ENCODE results near the gene RMDN2. TPM values are rescaled to one million over a fixed set of nuclear protein-coding genes. Genes with fewer than 3 reads are reported as not detected.
"Not testable (repeated sequence)": the region's sequence is repeated elsewhere in the genome, so short reads cannot be mapped to it uniquely, and the experiment has no call there.

The RMDN2 gene
- total RNA-seq, 1 experiment from 2014 or later, result 11.4 TPM

DNA sequence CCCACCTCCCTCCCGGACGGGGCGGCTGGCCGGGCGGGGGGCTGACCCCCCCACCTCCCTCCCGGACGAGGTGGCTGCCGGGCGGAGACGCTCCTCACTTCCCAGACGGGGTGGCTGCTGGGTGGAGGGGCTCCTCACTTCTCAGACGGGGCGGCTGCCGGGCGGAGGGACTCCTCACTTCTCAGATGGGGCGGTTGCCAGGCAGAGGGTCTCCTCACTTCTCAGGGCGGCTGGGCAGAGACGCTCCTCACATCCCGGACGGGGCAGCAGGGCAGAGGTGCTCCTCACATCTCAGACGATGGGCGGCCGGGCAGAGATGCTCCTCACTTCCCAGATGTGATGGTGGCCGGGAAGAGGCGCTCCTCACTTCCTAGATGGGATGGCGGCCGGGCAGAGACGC, 7.8 kb downstream of the RMDN2 start:
- DNase-seq (ENCODE audit: low read depth), result not testable (repeated sequence)

DNA sequence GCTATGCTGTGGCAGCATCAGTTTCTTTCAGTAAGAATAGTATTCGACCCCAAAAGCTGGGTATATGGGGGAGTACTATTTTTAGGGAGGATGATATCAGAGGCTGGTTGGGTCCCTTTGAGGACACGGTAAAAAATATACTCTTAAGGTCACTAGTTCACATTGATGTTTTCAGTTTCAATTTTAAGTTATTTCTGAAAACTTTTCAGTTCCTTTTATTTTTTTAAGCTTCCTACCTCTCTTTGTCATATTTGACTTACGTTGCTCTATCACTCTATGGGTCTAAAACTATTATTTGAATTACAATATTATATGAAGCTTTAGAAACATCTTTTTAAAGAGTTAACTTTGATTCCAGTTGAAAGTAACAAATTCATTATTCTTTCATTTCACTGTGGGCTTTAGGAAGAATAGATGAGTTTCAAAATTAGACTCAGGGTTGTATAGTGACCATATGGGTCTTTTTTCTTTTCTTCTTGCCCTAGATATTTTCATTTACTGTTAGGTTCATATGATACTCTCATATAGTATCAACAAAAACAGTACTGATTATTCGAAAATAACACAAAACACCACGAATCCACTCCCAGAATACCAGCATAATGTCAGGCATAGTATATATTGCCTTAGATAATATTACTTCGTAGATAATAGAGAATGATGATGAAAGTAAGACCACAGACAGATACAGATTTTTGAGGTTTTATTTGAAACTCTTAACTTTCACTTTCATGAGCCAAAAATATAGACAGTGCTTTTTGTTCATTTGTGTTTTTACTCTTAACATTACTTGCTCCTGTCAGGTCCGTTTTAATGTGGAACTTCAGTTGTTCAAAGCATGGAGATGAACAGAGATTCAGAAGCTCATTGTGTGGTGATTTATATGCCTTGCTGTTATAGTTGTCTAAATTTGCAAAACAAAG, 9.8 kb downstream of the RMDN2 start:
- no peak for DNase-seq (ENCODE audit: low read depth)

DNA sequence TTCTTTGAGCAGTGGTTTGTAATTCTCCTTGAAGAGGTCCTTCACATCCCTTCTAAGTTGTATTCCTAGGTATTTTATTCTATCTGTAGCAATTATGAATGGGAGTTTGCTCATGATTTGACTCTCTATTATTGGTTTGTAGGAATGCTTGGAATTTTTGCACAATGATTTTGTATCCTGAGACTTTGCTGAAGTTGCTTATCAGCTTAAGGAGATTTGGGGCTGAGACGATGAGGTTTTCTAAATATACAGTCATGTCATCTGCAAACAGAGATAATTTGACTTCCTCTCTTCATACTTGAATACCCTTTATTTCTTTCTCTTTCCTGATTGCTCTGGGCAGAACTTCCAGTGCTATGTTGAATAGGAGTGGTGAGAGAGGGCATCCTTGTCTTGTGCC, 12.5 kb downstream of the RMDN2 start:
- not testable (repeated sequence) for DNase-seq (ENCODE audit: low read depth)

DNA sequence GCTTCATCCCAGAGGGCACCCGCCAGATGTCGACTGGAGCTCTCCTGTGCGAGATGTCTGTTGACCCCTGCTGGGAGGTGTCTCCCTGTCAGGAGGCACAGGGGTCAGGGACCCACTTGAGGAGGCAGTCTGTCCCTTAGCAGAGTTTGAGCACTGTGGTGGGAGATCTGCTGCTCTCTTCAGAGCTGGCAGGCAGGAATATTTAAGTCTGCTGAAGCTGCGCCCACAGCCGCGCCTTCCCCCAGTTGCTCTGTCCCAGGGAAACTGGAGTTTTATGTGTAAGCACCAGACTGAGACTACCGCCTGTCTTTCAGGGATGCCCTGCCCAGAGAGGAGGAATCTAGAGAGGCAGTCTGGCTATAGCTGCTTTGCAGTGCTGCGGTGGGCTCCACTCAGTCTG, 16.2 kb downstream of the RMDN2 start:
- DNase-seq (ENCODE audit: low read depth), result not testable (repeated sequence)

DNA sequence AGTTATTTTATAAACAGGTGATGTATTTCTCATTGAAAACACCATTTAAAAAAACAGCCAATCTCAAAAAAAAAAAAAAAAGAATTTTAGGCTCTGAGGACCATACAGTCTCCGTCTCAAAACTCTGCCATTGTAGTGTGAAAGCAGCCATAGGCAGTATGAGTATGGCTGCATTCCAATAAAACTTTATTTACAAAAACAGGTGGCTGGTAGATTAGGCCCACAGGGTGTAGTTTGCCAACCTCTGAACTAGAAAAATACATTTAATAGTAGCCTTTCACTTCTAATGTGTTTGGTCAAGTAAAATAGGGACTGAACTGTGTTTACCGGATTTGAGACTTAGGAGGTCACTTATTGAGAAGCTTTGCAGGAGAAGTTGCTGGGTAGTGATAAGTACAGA, 19.2 kb downstream of the RMDN2 start:
- no peak for DNase-seq (ENCODE audit: low read depth)

DNA sequence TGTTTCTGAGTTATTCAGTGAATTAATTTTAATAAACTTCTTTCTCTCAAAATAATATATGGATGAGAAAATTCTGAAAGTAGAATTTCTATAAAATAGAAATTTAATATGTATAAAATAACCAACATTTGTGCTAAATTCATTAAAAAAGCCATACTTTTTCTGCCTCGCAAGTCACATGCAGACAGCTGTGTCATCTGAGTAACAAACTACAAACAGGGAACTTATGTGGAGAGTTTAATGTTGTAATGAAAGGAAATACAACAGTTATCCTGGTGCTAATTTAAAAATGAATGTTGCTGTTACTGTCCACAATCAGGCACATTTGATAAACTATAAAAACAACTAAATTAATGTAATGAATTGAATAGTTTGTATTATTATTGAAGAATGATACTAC, 22.2 kb downstream of the RMDN2 start:
- no peak for DNase-seq (ENCODE audit: low read depth)

DNA sequence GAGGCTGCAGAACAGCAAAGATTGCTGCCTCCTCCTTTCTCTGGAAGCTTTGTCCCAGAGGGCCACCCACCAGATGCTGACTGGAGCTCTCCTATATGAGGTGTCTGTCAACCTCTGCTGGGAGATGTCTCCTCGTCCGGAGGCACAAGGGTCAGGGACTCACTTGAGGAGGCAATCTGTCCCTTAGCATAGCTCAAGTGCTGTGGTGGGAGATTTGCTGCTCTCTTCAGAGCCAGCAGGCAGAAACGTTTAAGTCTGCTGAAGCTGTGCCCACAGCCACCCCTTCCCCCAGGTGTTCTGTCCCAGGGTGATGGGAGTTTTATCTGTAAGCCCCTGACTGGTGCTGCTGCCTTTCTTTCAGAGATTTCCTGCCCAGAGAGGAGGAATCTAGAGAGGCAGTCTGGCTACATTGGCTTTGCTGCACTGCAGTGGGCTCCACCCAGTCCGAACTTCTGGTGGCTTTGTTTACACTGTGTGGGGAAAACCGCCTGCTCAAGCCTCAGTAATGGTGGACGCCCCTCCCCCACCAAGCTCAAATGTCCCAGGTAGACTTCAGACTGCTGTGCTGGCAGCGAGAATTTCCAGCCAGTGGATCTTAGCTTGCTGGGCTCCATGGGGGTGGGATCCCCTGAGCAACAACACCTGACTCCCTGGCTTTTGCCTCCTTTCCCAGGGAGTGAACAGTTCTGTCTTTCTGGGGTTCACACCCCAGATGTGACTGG, 37.1 kb downstream of the RMDN2 start:
- DNase-seq (ENCODE audit: low read depth), result peak; percentile 22

DNA sequence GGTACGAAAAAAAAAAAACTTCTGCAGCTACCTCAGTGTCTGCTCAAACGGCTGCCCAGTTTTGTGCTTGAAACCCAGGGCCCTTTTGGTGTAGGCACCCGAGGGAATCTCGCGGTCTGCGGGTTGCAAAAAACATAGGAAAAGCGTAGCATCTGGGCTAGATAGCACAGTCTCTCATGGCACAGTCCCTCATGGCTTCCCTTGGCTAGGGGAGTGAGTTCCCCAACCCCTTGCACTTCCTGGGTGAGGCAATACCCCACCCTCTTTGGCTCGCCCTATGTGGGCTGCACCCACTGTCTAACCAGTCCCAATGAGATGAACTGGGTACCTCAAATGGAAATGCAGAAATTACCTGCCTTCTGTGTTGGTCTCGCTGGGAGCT, 37.6 kb downstream of the RMDN2 start:
- not testable (repeated sequence) for DNase-seq (ENCODE audit: low read depth)

DNA sequence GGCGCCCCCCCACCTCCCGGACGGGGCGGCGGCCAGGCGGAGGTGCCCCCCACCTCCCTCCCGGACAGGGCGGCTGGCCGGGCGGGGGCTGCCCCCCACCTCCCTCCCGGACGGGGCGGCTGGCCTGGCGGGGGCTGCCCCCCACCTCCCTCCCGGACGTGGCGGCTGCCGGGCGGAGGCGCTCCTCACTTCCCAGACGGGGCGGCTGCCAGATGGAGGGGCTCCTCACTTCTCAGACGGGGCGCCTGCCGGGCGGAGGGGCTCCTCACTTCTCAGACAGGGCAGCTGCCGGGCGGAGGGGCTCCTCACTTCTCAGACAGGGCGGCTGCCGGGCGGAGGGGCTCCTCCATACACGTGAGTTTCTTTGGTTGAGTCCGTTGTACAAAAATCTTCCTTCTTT, 38.8 kb downstream of the RMDN2 start:
- DNase-seq (ENCODE audit: low read depth), result not testable (repeated sequence)

DNA sequence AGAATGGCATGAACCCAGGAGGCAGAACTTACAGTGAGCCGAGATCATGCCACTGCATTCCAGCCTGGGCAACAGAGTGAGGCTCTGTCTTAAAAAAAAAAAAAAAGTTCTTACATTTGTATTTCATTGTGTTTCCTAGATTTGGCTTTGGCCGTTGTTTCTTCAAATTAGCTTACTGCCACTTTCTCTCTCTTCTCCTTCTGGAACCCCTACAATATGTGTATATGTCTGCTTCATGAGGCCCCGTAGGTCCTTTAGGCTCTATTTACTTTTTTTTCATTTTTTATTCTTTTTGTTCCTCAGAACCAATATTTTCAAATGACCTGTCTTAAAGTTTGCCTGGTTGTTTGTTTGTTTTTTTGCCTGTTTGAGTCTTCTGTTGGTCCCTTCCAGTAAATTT, 41.2 kb downstream of the RMDN2 start:
- DNase-seq (ENCODE audit: low read depth), result no peak

DNA sequence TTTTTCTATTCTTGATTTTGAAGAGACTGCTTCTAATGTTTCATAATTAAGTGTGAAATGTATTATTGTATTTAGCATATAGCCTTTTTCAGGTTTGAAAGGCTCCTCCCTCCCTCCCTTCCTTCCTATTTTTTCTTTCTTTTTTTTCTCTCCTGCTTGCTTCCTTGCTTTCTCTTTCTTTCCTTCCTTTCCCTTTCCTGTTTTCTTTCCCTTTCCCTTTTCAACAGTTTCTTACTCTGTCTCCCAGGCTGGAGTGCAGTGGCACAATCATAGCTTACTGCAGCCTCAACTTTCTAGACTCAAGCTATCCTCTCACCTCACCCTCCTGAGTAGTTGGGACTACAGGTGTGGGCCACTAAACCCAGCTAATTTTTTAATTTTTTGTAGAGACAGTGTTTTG, 44.6 kb downstream of the RMDN2 start:
- no peak for DNase-seq (ENCODE audit: low read depth)

DNA sequence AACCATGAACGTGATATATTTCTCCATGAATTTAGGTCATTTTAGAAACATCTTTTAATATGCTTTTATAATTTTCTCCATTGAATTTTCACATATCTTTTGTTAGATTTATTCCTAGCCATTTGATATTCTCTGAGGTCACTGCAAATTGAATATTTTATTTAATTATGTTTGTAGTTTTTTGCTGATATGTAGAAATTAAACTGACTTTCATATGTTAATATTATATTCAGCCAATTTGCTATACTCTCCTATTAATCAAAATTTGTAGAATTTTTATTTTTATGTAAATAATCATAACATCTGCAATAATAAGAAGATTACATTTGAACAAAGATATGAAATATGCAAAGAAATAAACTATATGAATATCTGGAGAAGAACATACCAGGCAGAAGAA, 46.9 kb downstream of the RMDN2 start:
- DNase-seq (ENCODE audit: low read depth), result no peak

DNA sequence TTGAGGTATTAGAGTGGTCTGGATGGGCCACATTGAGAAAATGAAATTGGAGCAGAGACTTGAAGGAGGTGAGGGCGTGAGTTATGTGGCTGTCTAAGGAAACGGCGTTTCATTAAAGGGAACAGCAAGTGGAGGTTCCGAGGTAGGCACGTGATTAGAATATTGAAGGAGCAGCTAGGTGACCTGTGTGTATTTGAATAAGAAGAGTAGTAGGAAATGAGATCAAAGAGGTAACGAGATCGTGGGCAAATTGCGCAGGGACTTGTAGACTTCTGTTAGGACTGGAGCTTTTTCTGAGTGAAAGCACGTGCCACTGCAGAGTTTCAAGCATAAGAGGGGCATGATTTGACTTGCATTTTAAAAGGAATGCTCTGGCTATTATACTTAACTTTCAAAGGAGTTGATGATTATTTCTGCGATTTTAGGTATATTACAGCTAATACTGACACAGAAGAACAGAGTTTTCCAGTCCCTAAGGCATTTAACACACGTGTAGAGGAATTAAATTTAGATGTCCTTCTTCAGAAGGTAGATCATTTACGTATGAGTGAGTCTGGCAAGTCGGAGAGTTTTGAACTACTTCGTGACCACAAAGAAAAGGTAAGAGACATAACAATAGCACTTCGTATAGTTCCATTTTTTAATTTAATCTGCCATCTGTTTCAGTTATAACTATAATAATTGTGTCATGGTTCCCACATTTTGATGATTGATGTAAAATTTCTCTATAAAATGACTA, 48.7 kb downstream of the RMDN2 start:
- DNase-seq (ENCODE audit: low read depth), result no peak

DNA sequence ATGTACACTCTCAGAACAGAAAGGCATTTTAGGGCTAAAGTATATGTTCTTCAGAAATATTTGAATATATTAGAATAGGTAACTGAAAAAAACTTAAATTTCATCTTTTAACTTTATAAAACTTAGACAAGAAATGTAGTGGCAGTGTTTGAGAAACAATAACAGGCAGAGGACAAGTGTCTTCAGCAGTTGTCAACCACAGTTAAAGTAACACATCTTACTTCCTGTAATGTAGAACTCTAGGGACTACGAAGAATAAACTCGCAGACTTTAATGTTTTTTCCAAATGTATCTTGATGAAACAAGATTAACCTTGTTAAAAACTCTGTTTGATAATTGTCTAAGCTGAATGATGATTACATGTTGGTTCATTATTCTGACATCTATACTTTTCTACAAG, 50.7 kb downstream of the RMDN2 start:
- DNase-seq (ENCODE audit: low read depth), result no peak

DNA sequence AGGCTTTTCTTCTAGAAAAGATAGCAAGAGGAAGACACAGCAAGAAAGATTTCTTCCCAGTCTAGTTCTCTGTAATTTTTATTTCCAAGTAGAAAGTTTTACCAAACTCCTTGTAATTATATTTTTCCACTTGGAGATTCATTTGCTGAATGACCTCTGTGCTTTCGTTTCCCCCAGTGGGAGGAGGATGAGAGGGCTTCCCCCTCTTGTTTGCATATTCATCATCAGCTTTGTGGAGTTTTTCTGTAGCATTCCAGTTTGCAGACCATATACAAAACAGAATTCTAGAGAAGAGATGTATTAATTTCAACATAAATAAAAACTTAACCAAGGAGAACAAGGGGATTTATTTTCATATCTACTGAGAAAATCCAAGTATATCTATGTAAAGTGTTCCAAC, 51.3 kb downstream of the RMDN2 start:
- DNase-seq (ENCODE audit: low read depth), result no peak

DNA sequence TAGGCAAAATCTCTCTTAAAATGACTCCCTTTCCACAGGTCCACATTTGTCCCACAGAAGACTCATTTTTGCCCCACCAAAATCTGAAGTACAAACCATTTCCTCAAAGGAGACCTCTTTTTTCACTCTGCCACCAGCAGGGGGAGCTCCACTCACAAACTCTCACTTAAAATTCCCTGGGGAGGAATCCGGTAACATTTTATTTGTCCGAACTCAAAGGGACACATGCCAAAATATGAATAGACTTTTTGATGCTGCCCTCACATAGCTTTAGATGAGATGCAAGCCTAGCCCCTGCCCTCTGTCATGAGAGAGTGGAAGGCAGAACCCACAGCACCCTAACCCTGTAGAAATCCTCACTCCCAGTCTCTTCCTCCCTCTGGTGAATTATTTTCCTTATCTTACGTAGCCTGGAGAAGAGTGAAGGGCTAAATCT, 57.1 kb downstream of the RMDN2 start:
- peak; percentile 69 for DNase-seq (ENCODE audit: low read depth)

DNA sequence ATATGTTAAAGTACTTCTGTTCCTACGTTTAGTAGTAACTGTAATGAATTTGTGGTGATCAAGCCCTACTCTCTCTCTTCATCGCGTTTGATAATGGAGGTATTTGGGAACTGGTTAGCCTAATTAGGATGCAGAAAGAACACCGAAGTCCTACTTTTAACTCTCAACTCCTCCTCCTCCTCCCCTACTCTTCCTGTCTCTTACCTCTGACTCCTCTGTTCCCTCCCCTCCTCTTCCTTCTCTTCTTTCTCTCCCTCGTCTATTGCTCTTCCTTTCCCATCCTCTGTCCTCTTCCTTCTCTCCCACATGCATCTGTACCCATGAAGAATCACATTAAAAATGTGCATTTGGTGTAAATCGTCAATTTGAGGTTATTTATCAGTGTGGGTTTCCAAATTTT, 57.8 kb downstream of the RMDN2 start:
- DNase-seq (ENCODE audit: low read depth), result no peak

DNA sequence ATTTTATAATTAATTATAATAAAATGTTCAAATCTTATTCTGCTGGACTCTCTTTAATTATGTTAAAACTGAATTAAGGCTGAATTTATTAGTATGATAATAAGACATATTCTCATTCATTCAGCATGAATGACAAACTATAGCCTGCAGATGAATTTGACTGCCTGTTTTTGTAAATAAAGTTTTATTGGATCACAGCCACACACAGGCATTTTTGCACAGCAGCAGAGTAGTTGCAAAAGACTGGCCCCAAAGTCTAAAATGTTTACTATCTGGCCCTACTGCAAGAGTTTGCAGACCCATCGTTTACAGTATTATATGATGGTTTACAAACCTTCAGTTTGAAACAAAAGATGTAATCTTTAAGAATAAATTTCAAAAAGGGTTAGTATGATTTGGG, 58.6 kb downstream of the RMDN2 start:
- DNase-seq (ENCODE audit: low read depth), result no peak

DNA sequence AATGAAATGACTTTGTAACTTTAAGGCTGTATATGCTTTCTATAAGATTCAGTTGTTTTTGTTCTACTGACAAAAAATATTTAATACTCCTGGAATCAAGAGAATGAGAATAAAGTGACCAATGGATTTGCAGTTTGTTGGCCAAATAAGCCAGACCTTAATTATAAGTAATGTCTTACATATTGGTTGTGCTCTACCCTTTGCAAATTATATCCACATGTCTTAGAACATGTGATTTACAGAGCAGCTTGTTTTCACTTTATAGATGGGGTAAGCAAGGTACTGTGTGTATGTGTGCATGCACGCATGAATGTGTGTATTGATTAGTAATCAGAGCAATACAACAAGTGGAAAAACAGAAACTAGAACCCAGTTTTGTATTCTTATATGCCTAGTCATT, 59.1 kb downstream of the RMDN2 start:
- DNase-seq (ENCODE audit: low read depth), result no peak

DNA sequence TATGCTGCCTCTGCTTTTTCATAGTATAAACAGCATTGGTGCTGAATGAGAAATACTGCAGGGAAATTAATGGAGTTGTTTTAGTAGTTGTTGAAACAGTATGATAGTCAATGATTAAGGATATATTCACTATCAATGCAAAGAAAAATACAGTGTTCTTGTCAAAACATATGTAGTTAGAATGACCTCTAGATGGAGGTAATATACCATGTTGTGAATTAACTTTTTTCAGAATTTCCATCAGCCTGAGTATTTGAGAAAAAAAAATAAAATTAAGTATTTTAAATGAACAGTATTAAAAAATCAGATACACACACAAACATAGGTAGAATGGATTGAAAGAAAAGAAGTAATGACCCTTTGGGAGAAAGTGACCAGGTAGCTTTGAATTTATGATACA, 59.5 kb downstream of the RMDN2 start:
- no peak for DNase-seq (ENCODE audit: low read depth)

DNA sequence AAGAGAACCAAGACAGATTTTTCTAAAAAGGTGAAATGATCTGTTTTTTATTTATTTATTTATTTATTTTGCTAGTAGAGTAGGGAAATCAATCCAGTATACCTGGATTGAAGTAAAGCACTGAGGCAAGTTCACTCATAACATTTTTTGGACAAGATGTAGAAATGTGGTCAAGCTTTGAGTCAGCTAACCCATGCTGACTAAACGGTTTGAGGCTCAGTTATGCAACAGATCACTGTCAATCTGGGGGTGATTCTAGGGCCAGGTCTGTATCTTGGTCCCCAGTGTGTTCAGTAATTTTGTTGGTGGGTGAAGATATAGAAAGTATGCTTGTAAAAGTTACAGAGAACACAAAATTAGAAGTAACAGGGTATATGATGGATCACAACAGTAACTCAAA, 60.2 kb downstream of the RMDN2 start:
- DNase-seq (ENCODE audit: low read depth), result peak; percentile 55

DNA sequence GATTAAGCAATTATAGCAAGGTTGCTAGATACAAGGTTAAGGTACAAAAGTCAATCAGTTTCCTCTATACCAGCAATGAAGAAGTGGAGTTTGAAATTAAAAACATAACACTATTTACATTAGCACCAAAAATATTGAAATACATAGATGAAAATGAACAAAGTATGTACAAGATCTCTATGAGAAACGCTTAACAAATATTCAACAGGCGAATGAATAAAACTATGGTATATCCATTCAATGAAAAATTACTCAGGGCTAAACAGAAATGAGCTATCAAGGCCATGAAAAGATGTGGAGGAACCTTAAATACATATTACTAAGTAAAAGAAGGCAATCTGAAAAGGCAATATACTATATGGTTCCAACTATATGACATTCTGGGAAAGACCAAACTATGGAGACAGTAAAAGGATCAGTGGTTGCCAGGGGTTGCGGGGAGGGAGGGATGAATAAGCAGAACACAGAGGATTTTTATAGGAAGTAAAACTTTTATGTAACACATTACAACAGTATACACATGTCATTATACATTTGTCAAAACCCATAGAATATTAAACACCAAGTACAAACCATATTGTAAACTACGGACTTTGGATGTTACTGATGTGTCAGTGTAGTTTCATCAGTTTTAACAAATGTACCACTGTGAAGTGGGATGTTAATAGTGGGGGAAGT, 62.1 kb downstream of the RMDN2 start:
- no peak for DNase-seq (ENCODE audit: low read depth)
